ENCODE results near the gene CNTNAP2.

Gene CNTNAP2

GRCh38 chr7:147478796-147479195 lies 1362.2 kb downstream of the CNTNAP2 start:
- no peak for TF ChIP-seq CTCF (conservative IDR thresholded peaks at IDR 0.05; ENCODE audit: low read depth, low read length)
- H3K4me3 ChIP-seq (ENCODE audit: low read depth, low read length) = no peak overlapping the region
- no peak for DNase-seq (ENCODE audit: low read depth)

- no peak for TF ChIP-seq CTCF (conservative IDR thresholded peaks at IDR 0.05; ENCODE audit: low read depth, low read length)
- no peak for DNase-seq (ENCODE audit: low read depth)
- no peak overlapping the region for H3K4me3 ChIP-seq (ENCODE audit: low read depth, low read length)
These were observed 1367.2 kb downstream of the CNTNAP2 start for GRCh38 chr7:147483634-147484292.

- DNase-seq (ENCODE audit: low read depth) = no peak
- TF ChIP-seq CTCF (conservative IDR thresholded peaks at IDR 0.05; ENCODE audit: low read depth, low read length) = no peak
- no peak overlapping the region for H3K4me3 ChIP-seq (ENCODE audit: low read depth, low read length)
These were observed 1369.1 kb downstream of the CNTNAP2 start for GRCh38 chr7:147485660-147486210.

GRCh38 chr7:147492606-147493005 lies 1376.0 kb downstream of the CNTNAP2 start:
- DNase-seq (ENCODE audit: low read depth) = no peak
- no peak for TF ChIP-seq CTCF (conservative IDR thresholded peaks at IDR 0.05; ENCODE audit: low read depth, low read length)
- no peak overlapping the region for H3K4me3 ChIP-seq (ENCODE audit: low read depth, low read length)

GRCh38 chr7:147496209-147496608 lies 1379.6 kb downstream of the CNTNAP2 start:
- H3K4me3 ChIP-seq (ENCODE audit: low read depth, low read length) = no peak overlapping the region
- no peak for DNase-seq (ENCODE audit: low read depth)
- TF ChIP-seq CTCF (conservative IDR thresholded peaks at IDR 0.05; ENCODE audit: low read depth, low read length) = no peak

GRCh38 chr7:147497246-147497645 lies 1380.6 kb downstream of the CNTNAP2 start:
- TF ChIP-seq CTCF (conservative IDR thresholded peaks at IDR 0.05; ENCODE audit: low read depth, low read length) = no peak
- no peak for DNase-seq (ENCODE audit: low read depth)
- H3K4me3 ChIP-seq (ENCODE audit: low read depth, low read length) = no peak overlapping the region

GRCh38 chr7:147498081-147498480 lies 1381.5 kb downstream of the CNTNAP2 start:
- no peak overlapping the region for H3K4me3 ChIP-seq (ENCODE audit: low read depth, low read length)
- no peak for DNase-seq (ENCODE audit: low read depth)
- no peak for TF ChIP-seq CTCF (conservative IDR thresholded peaks at IDR 0.05; ENCODE audit: low read depth, low read length)

All from choroid plexus epithelial cell (primary cell).